ENCODE results near the gene GLT8D1.
"Not testable (repeated sequence)": the region's sequence is repeated elsewhere in the genome, so short reads cannot be mapped to it uniquely, and the experiment has no call there.

GLT8D1 gene

GRCh38 chr3:52705688-52706686 lies at the start of gene GLT8D1, which contains the start of gene SPCS1:
Gene GLT8D1, minus strand, starts transcription at chr3:52705791. Its CDS starts 5,331 bp downstream, at chr3:52700460.
Gene SPCS1, plus strand, starts transcription at chr3:52706106. Its CDS starts 141 bp downstream, at chr3:52706247.
- DNase-seq: peak; percentile 91 to 96 (median 94)

- no peak for DNase-seq
Measured at GRCh38 chr3:52754373-52754772, 48.8 kb upstream of the GLT8D1 start.

- DNase-seq: peak; percentile 34 to 75 (median 68)
Measured at GRCh38 chr3:52752045-52752660, 46.6 kb upstream of the GLT8D1 start.

GRCh38 chr3:52743721-52744120 lies 38.1 kb upstream of the GLT8D1 start:
- DNase-seq: no peak

GRCh38 chr3:52743152-52743551 lies 37.6 kb upstream of the GLT8D1 start:
- DNase-seq: no peak

GRCh38 chr3:52742418-52743041 lies 36.9 kb upstream of the GLT8D1 start:
- DNase-seq: peak; percentile 53 to 71 (median 54)

GRCh38 chr3:52739730-52740129 lies 34.1 kb upstream of the GLT8D1 start:
- DNase-seq: no peak

- no peak for DNase-seq
Measured at GRCh38 chr3:52733256-52733891, 27.8 kb upstream of the GLT8D1 start.

GRCh38 chr3:52731590-52731989 lies 26.0 kb upstream of the GLT8D1 start:
- DNase-seq: peak in 1 of 3 donors; percentile 41

- DNase-seq: no peak
Measured at GRCh38 chr3:52730681-52731080, 25.1 kb upstream of the GLT8D1 start.

GRCh38 chr3:52728753-52729152 lies 23.2 kb upstream of the GLT8D1 start:
- not testable (repeated sequence) for DNase-seq

- DNase-seq: no peak
Measured at GRCh38 chr3:52724511-52724910, 18.9 kb upstream of the GLT8D1 start.

- DNase-seq: no peak
Measured at GRCh38 chr3:52723935-52724334, 18.3 kb upstream of the GLT8D1 start.

GRCh38 chr3:52722491-52722890 lies 16.9 kb upstream of the GLT8D1 start:
- DNase-seq: no peak

GRCh38 chr3:52721730-52722008 lies 16.1 kb upstream of the GLT8D1 start:
- peak; percentile 19 to 41 (median 27) for DNase-seq

- peak; percentile 15 to 42 (median 40) for DNase-seq
Measured at GRCh38 chr3:52721002-52721729, 15.6 kb upstream of the GLT8D1 start.

GRCh38 chr3:52719618-52720017 lies 14.0 kb upstream of the GLT8D1 start:
- DNase-seq: no peak

GRCh38 chr3:52715714-52716305 lies 10.2 kb upstream of the GLT8D1 start:
- DNase-seq: peak in 1 of 3 donors; percentile 35

- DNase-seq: no peak
Measured at GRCh38 chr3:52714335-52715302, 9.0 kb upstream of the GLT8D1 start.
